ENCODE measurements around the gene ARL15. TPM values are rescaled to one million over a fixed set of nuclear protein-coding genes. Genes with fewer than 3 reads are reported as not detected.

Gene ARL15
- total and polyA plus RNA-seq, 2 of the 4 experiments (the other 2 are of a cell fraction), result 7.3 to 19.2 TPM

DNA sequence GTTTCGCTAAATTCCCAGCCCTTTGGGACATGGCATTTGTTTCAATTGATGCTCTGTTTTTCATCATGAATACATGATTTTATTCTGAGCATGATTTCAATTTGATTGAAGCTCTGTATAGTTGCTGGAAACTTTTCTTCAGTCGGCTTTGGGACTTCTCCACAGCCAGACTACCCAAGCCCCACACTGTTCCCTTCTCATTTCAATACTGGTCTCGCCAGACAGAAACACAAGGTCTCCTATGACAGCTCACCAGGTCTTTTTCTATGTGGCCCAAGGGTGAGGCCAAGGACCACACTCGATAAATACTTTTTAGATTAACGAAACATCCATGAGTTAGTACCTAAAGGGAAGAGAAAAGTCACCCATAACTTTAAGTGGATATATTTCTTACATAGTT lies 132.2 kb downstream of the ARL15 start:
- Histone ChIP-seq H2AK9ac (replicated peaks; ENCODE audit: low read depth, low read length, poor library complexity) (no peak overlapping the region), H2BK20ac (ENCODE audit: low read depth, low read length) (no peak overlapping the region), H3K27me3 (ENCODE audit: control insufficient read depth, insufficient read depth, low read length) (no peaks in the 10 kb centered on the region), H3K23ac (ENCODE audit: low read depth, low read length) (no peak overlapping the region), H2AFZ (replicated peaks; ENCODE audit: low read length, poor library complexity) (no peak overlapping the region), H3K4me1 (ENCODE audit: control insufficient read depth, insufficient read depth, low read length) (peaks cover 2% of the 10 kb centered on the region), H3K9me3 (ENCODE audit: control insufficient read depth, insufficient read depth, low read length) (no peaks in the 10 kb centered on the region), H4K91ac (ENCODE audit: insufficient read depth, low read depth, low read length) (no peak overlapping the region), H3K56ac (ENCODE audit: extremely low read depth, insufficient read depth, low read length) (no peak overlapping the region), H4K8ac (ENCODE audit: low read depth in 2 of 2, low read length in 2 of 2) (no peak overlapping the region), H2BK5ac (ENCODE audit: low read depth, low read length, poor library complexity, severe bottlenecking) (no peak overlapping the region), H3K4me3 (ENCODE audit: insufficient read depth, low read depth, low read length) (no peak overlapping the region), H4K20me1 (ENCODE audit: insufficient read depth, low read length) (no peaks in the 10 kb centered on the region), H3K9me1 (ENCODE audit: insufficient read depth, low read length) (no peaks in the 10 kb centered on the region), H3K9ac (ENCODE audit: low read depth, low read length) (no peak overlapping the region), H2BK120ac (ENCODE audit: low read depth, low read length) (no peak overlapping the region), H3K14ac (replicated peaks; ENCODE audit: low read depth, low read length) (no peak overlapping the region), H4K5ac (ENCODE audit: low read depth, low read length) (no peak overlapping the region), H3K36me3 (ENCODE audit: control insufficient read depth, insufficient read depth, low read length) (no peaks in the 10 kb centered on the region), H3K18ac (ENCODE audit: low read depth, low read length) (no peak overlapping the region), H3K4ac (ENCODE audit: low read depth, low read length) (no peak overlapping the region), H2BK15ac (ENCODE audit: low read depth, low read length) (no peak overlapping the region), H3K4me2 (ENCODE audit: low read depth, low read length) (no peak overlapping the region), H3K79me1 (ENCODE audit: low read depth in 1 of 2, low read length in 2 of 2) (peaks cover 0 to 4% of the 10 kb centered on the region in 2 experiments; a peak in 2 of 4 replicates), H2AK5ac (ENCODE audit: low read depth, low read length) (no peak overlapping the region), H3K27ac (ENCODE audit: insufficient read depth, low read length) (no peak overlapping the region)
- dilution Hi-C loops (cut with HindIII; ENCODE audit: low sequenced_read_pairs, unreplicated experiment), result no loop called here
- in situ Hi-C loops (cut with MboI; ENCODE audit: low sequenced_read_pairs), result no loop called here
- WGBS, 2 experiments (ENCODE audit: extremely low coverage in 2 of 2, insufficient read length in 1 of 2), result no CpG with 5 or more reads among the region's 5 CpGs
- TF ChIP-seq, protein P1, sequence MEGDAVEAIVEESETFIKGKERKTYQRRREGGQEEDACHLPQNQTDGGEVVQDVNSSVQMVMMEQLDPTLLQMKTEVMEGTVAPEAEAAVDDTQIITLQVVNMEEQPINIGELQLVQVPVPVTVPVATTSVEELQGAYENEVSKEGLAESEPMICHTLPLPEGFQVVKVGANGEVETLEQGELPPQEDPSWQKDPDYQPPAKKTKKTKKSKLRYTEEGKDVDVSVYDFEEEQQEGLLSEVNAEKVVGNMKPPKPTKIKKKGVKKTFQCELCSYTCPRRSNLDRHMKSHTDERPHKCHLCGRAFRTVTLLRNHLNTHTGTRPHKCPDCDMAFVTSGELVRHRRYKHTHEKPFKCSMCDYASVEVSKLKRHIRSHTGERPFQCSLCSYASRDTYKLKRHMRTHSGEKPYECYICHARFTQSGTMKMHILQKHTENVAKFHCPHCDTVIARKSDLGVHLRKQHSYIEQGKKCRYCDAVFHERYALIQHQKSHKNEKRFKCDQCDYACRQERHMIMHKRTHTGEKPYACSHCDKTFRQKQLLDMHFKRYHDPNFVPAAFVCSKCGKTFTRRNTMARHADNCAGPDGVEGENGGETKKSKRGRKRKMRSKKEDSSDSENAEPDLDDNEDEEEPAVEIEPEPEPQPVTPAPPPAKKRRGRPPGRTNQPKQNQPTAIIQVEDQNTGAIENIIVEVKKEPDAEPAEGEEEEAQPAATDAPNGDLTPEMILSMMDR (conservative IDR thresholded peaks at IDR 0.05; ENCODE audit: low read depth, low read length), result no peak
- TF ChIP-seq NFE2L2 (IDR thresholded peaks at IDR 0.05; ENCODE audit: low read depth, low read length) (no peak), USF2 (IDR thresholded peaks at IDR 0.05; ENCODE audit: low read depth, low read length) (no peak), CEBPB (IDR thresholded peaks at IDR 0.05; ENCODE audit: low read depth, low read length) (no peak), BHLHE40 (IDR thresholded peaks at IDR 0.05; ENCODE audit: low read depth, low read length) (no peak), RAD21 (IDR thresholded peaks at IDR 0.05; ENCODE audit: low read length) (no peak), CHD1 (IDR thresholded peaks at IDR 0.05; ENCODE audit: low read depth, low read length) (no peak), MAFK (IDR thresholded peaks at IDR 0.05; ENCODE audit: low read depth, low read length) (no peak), ELK1 (IDR thresholded peaks at IDR 0.05; ENCODE audit: borderline replicate concordance, low read depth, low read length) (no peak), RCOR1 (IDR thresholded peaks at IDR 0.05; ENCODE audit: insufficient replicate concordance, low read length) (no peak), MAZ (IDR thresholded peaks at IDR 0.05; ENCODE audit: borderline replicate concordance, low read depth, low read length) (no peak)
- ATAC-seq (ENCODE audit: low read depth) (no peak), DNase-seq (no peak)
- POLR2A ChIA-PET (ENCODE audit: unreplicated experiment), result no interaction called here
- intact Hi-C loops (cut with micrococcal nuclease), result no loop called here
- CTCF ChIA-PET, result no interaction called here
- BruUV-seq (replicated peaks), result no TSS peak
